ENCODE data around the gene AGAP3. TPM values are rescaled to one million over a fixed set of nuclear protein-coding genes. Genes with fewer than 3 reads are reported as not detected.

Gene AGAP3
- total and polyA plus RNA-seq, 2 donors from 2014 or later: 35.8 to 64.4 TPM

DNA sequence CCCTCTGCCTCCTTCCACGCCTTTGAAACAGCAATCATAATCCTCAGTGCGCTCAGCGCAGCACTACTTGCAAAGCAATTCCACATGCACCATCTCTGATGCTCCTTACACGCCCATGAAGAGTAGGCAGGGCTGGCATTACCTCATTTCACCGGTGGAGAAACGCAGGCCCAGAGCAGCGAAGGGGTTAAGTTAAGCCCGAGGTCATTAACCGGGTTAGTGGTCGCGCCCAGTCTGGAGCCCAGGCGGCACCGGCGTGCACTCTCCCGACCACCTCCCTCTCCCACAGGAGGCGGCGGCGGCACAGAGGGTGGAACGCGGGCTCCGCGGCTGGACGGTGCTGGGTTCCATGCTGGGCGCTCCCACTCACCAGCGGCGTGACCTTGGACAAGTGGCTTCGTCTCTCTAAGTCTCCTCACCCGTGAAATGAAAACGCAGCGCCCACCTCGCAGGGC is 6.2 kb upstream of the AGAP3 start:
- H3K4me3 ChIP-seq (ENCODE audit: low read length in 3 of 3): peak overlapping the region; percentile 79 to 91 (median 89)
- TF ChIP-seq, protein P1, sequence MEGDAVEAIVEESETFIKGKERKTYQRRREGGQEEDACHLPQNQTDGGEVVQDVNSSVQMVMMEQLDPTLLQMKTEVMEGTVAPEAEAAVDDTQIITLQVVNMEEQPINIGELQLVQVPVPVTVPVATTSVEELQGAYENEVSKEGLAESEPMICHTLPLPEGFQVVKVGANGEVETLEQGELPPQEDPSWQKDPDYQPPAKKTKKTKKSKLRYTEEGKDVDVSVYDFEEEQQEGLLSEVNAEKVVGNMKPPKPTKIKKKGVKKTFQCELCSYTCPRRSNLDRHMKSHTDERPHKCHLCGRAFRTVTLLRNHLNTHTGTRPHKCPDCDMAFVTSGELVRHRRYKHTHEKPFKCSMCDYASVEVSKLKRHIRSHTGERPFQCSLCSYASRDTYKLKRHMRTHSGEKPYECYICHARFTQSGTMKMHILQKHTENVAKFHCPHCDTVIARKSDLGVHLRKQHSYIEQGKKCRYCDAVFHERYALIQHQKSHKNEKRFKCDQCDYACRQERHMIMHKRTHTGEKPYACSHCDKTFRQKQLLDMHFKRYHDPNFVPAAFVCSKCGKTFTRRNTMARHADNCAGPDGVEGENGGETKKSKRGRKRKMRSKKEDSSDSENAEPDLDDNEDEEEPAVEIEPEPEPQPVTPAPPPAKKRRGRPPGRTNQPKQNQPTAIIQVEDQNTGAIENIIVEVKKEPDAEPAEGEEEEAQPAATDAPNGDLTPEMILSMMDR (IDR thresholded peaks at IDR 0.05; ENCODE audit: borderline replicate concordance, extremely low read depth, insufficient read depth): no peak
- H3K9ac ChIP-seq (ENCODE audit: low read length in 3 of 3): peak overlapping the region; percentile 60 to 91 (median 61)
- H3K27me3 ChIP-seq (ENCODE audit: control insufficient read depth, insufficient read depth, low read length): no peaks in the 10 kb centered on the region
- intact Hi-C loops (cut with DNase I): no loop called here
- DNase-seq: peak in 3 of 5 donors; percentile 25 to 77 (median 51)
- H3K27ac ChIP-seq (ENCODE audit: low read depth in 2 of 2, low read length in 2 of 2): peak overlapping the region; percentile 82 to 88
- peaks cover 0 to 40% (median 6%) of the 10 kb centered on the region in 3 donors for H3K4me1 ChIP-seq (ENCODE audit: control insufficient read depth in 2 of 3, insufficient read depth in 2 of 3, low read depth in 1 of 3, low read length in 3 of 3)
- H3K9me3 ChIP-seq (ENCODE audit: control insufficient read depth in 2 of 3, insufficient read depth in 1 of 3, low read length in 3 of 3): no peaks in the 10 kb centered on the region
- FAIRE-seq: no peak
- H3K36me3 ChIP-seq (ENCODE audit: control insufficient read depth in 2 of 3, insufficient read depth in 3 of 3, low read length in 3 of 3): peaks cover 0 to 5% (median 3%) of the 10 kb centered on the region in 3 donors

- intact Hi-C loops (cut with DNase I): no loop called here
- TF ChIP-seq, protein P1 (IDR thresholded peaks at IDR 0.05; ENCODE audit: borderline replicate concordance, extremely low read depth, insufficient read depth): no peak
- no peak for FAIRE-seq
- peaks cover 0 to 43% (median 6%) of the 10 kb centered on the region in 3 donors for H3K4me1 ChIP-seq (ENCODE audit: control insufficient read depth in 2 of 3, insufficient read depth in 2 of 3, low read depth in 1 of 3, low read length in 3 of 3)
- peaks cover 0 to 3% (median 2%) of the 10 kb centered on the region in 3 donors for H3K36me3 ChIP-seq (ENCODE audit: control insufficient read depth in 2 of 3, insufficient read depth in 3 of 3, low read length in 3 of 3)
- peak within 1 kb of the TSS; percentile 79 to 91 (median 89) for H3K4me3 ChIP-seq (ENCODE audit: low read length in 3 of 3)
- peak within 1 kb of the TSS; percentile 60 to 91 (median 61) for H3K9ac ChIP-seq (ENCODE audit: low read length in 3 of 3)
- H3K27ac ChIP-seq (ENCODE audit: low read depth in 2 of 2, low read length in 2 of 2): peak within 1 kb of the TSS; percentile 85 to 88
- DNase-seq: peak; percentile 92 to 98 (median 95)
- no peaks in the 10 kb centered on the region for H3K27me3 ChIP-seq (ENCODE audit: control insufficient read depth, insufficient read depth, low read length)
- no peaks in the 10 kb centered on the region for H3K9me3 ChIP-seq (ENCODE audit: control insufficient read depth in 2 of 3, insufficient read depth in 1 of 3, low read length in 3 of 3)
These were observed 5.6 kb upstream of the AGAP3 start, which contains the start of gene FASTK for GRCh38 chr7:151080522-151081169. FASTK (minus strand) TSS chr7:151080809; CDS start chr7:151080766, 43 bp downstream.

DNA sequence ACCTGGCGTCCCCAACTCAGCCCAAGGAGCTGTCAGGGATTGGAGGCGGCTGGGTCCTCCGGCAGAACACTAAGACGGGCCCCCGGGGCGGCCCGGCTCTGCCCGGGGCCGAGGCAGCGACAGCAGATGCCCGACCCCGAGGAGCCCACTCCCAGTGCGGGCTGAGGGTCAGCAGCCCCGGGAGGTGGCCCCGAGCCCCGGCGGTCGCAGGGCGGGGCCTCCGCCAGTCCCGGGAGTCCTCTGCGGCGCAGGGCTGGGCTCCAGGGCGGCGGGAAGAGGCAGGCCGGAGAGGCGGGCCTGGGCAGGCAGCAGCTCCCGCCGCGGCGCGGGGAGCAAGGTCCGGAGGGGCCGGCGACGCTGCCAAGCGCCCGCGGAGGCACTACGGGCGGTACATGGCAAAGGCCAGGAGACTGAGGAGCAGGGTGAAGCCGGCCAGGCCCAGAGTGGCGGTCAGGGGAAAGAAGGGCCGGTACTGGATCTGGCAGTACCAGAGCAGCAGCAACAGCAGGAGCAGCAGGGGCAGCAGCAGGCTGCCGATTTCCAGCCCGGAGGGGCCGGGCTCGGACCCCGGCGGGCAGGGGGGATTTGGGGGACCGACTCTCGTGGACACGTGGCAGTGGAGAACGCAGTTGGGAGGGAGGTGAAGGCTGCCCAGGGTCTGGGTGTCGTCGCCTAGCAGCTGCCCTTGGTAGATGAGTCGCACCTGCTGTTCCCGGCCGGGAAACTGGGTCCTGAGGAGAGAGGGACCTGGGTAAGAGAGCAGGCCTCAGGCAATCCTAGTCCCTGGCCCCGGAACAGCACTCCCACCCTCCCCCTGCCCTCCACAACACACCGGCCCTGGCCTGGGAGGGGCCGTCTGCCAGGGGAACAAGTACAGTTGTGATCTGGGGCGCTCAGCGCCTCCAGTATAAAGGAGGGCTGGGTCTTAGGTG is 4.8 kb upstream of the AGAP3 start:
- DNase-seq: peak in 4 of 5 donors; percentile 20 to 83 (median 46)
- Histone ChIP-seq H3K9ac (ENCODE audit: low read length in 3 of 3) (peak overlapping the region in 2 of 3 donors; percentile 24 to 91), H3K27ac (ENCODE audit: low read depth in 2 of 2, low read length in 2 of 2) (peak overlapping the region; percentile 85 to 88), H3K4me1 (ENCODE audit: control insufficient read depth in 2 of 3, insufficient read depth in 2 of 3, low read depth in 1 of 3, low read length in 3 of 3) (peaks cover 0 to 47% (median 6%) of the 10 kb centered on the region in 3 donors), H3K36me3 (ENCODE audit: control insufficient read depth in 2 of 3, insufficient read depth in 3 of 3, low read length in 3 of 3) (peaks cover 0 to 2% (median 0%) of the 10 kb centered on the region in 3 donors), H3K27me3 (ENCODE audit: control insufficient read depth, insufficient read depth, low read length) (no peaks in the 10 kb centered on the region), H3K9me3 (ENCODE audit: control insufficient read depth in 2 of 3, insufficient read depth in 1 of 3, low read length in 3 of 3) (no peaks in the 10 kb centered on the region), H3K4me3 (ENCODE audit: low read length in 3 of 3) (peak overlapping the region; percentile 36 to 91 (median 38))
- intact Hi-C loops (cut with DNase I): no loop called here
- TF ChIP-seq, protein P1 (IDR thresholded peaks at IDR 0.05; ENCODE audit: borderline replicate concordance, extremely low read depth, insufficient read depth): no peak
- FAIRE-seq: no peak
